Measurements from ENCODE around the gene TADA1. TPM values are rescaled to one million over a fixed set of nuclear protein-coding genes. Genes with fewer than 3 reads are reported as not detected.

Gene TADA1
- total and polyA plus RNA-seq, 11 donors = 5.6 to 10.8 (median 9.3) TPM

- H3K9me3 ChIP-seq = no peaks in the 10 kb centered on the region
- DNase-seq = no peak
- H3K4me3 ChIP-seq = no peak overlapping the region
- TF ChIP-seq POLR2A (IDR thresholded peaks at IDR 0.05) = no peak
- TF ChIP-seq CTCF (IDR thresholded peaks at IDR 0.05) = no peak
- H3K27ac ChIP-seq = peak overlapping the region in 1 of 12 donors; percentile 12
- intact Hi-C loops (cut with DNase I) = no loop called here
- WGBS, 4 donors = 64 to 85% (median 73%) methylated on average over 7 of the region's 7 CpGs
- no peaks in the 10 kb centered on the region for H3K27me3 ChIP-seq
- peaks cover 0 to 99% (median 95%) of the 10 kb centered on the region in 9 donors for H3K36me3 ChIP-seq
- peaks cover 0 to 14% (median 0%) of the 10 kb centered on the region in 12 donors for H3K4me1 ChIP-seq
- peak in 1 of 4 donors; percentile 40 for ATAC-seq
Measured at GRCh38 chr1:166858726-166859419, 17.2 kb downstream of the TADA1 start.

- no peak for TF ChIP-seq POLR2A (IDR thresholded peaks at IDR 0.05)
- no peak for TF ChIP-seq CTCF (IDR thresholded peaks at IDR 0.05)
- Histone ChIP-seq H3K4me1 (peaks cover 0 to 14% (median 0%) of the 10 kb centered on the region in 12 donors), H3K27me3 (no peaks in the 10 kb centered on the region), H3K36me3 (peaks cover 0 to 99% (median 97%) of the 10 kb centered on the region in 9 donors), H3K4me3 (no peak overlapping the region), H3K27ac (no peak overlapping the region), H3K9me3 (no peaks in the 10 kb centered on the region)
- WGBS, 4 donors = 87 to 94% (median 93%) methylated on average over 3 of the region's 3 CpGs
- ATAC-seq (no peak), DNase-seq (no peak)
- intact Hi-C loops (cut with DNase I) = no loop called here
Measured at GRCh38 chr1:166857995-166858394, 18.1 kb downstream of the TADA1 start.

- WGBS, 4 donors = 89 to 93% (median 90%) methylated on average over 3 of the region's 3 CpGs
- H3K4me3 ChIP-seq = no peak overlapping the region
- TF ChIP-seq CTCF (IDR thresholded peaks at IDR 0.05) (no peak), POLR2A (IDR thresholded peaks at IDR 0.05) (no peak)
Measured at GRCh38 chr1:166855558-166855957, 20.5 kb downstream of the TADA1 start.

GRCh38 chr1:166852918-166853317, 23.1 kb downstream of the TADA1 start:
- intact Hi-C loops (cut with DNase I) = no loop called here
- Histone ChIP-seq H3K4me3 (no peak overlapping the region), H3K9me3 (no peaks in the 10 kb centered on the region), H3K36me3 (peaks cover 0 to 100% (median 98%) of the 10 kb centered on the region in 9 donors), H3K27ac (no peak overlapping the region), H3K27me3 (no peaks in the 10 kb centered on the region), H3K4me1 (peaks cover 0 to 18% (median 3%) of the 10 kb centered on the region in 12 donors)
- ATAC-seq = no peak
- WGBS, 4 donors = 0 to 42% (median 16%) methylated on average over 1 of the region's 1 CpG
- DNase-seq = no peak
- no peak for TF ChIP-seq CTCF (IDR thresholded peaks at IDR 0.05)
- TF ChIP-seq POLR2A (IDR thresholded peaks at IDR 0.05) = no peak

More at GRCh38 chr1:166855558-166855957, 20.5 kb downstream of the TADA1 start:
- no peak for DNase-seq
- peaks cover 0 to 23% (median 2%) of the 10 kb centered on the region in 12 donors for H3K4me1 ChIP-seq
- H3K36me3 ChIP-seq = peaks cover 0 to 100% (median 97%) of the 10 kb centered on the region in 9 donors
- ATAC-seq = peak in 1 of 4 donors; percentile 26
- no peaks in the 10 kb centered on the region for H3K27me3 ChIP-seq
- H3K9me3 ChIP-seq = no peaks in the 10 kb centered on the region
- intact Hi-C loops (cut with DNase I) = no loop called here
- no peak overlapping the region for H3K27ac ChIP-seq
